Stimulated activated CD4-positive, alpha-beta T cell treated with anti-CD3 and anti-CD28 coated beads, Interleukin-4, amount 100 ng/mL, for 48 hours (primary cell): Measurements from ENCODE around the gene AP3D1.
A peak's percentile ranks its signal among the peaks of the same experiment; 100 is the strongest.
"Not testable (repeated sequence)": the region's sequence is repeated elsewhere in the genome, so short reads cannot be mapped to it uniquely, and the experiment has no call there.

Source experiments
- DNase-seq, 2 donors: peaks; one replicate each; pipeline ENCODE4 v3.0.0-alpha.2; 2020; ENCODE audit warnings: low read depth in 2 of 2

The AP3D1 gene

DNA sequence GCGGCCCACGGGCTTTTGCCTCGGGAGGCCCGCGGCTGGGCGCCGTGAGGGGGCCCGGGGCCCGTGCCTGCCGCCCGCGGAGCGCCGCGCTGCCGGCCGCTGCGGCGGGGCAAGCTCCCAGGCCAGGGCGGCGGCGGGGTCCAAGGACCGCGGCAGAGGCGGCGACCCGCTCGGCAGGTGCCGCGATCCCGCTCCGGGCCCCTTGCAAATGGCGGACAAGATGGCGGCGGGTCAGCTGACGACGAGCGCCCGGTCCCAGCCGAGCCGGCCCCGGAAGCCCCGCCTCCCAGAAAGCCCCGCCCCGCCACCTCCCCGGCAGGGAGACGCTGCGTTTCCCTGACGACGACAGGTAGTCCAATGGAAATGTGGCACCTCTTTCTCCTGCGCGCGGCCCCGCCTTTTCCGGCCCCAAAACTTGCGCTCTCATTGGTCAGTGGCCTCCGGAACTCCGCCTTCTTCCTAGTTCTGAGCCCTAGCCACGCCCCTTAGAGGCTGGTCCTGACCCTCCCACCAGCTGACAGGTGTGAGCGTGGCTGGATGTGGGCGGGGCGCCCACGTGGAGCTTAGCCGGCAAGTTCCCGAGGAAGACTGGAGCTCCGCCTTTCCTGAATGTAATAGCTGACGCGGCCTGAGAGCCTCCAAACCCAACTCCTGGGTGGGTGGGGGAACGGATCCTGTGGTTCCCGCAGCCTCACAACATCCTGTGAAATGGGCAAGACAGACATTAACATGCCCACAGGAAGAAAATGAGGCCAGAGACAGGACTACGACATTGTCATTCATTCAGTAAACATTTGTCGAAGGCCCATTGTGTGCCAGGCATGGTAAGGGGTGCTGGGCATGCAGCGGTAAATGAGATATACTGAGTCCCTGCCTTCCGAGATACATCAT, at the start of gene AP3D1:
AP3D1 (minus strand) TSS at position 228 of the 891 bp plus-strand sequence. CDS start 232 bp downstream, outside the sequence.
- DNase-seq = peak; percentile 100

DNA sequence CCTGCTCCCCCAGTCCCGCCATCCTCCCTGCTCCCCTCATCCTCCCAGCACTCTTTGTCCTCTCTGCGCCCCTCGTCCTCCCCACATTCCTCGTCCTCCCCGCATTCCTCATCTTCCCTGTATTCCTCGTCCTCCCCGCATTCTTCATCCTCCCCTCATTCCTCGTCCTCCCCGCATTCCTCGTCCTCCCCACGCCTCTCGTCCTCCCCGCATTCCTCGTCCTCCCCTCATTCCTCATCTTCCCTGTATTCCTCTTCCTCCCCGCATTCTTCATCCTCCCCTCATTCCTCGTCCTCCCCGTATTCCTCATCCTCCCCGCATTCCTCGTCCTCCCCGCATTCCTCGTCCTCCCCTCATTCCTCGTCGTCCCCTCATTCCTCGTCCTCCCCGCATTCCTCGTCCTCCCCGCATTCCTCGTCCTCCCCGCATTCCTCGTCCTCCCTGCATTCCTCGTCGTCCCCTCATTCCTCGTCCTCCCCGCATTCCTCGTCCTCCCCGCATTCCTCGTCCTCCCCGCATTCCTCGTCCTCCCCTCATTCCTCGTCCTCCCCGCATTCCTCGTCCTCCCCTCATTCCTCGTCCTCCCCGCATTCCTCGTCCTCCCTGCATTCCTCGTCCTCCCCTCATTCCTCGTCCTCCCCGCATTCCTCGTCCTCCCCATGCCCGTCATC, 49.4 kb upstream of the AP3D1 start:
- not testable (repeated sequence) for DNase-seq

DNA sequence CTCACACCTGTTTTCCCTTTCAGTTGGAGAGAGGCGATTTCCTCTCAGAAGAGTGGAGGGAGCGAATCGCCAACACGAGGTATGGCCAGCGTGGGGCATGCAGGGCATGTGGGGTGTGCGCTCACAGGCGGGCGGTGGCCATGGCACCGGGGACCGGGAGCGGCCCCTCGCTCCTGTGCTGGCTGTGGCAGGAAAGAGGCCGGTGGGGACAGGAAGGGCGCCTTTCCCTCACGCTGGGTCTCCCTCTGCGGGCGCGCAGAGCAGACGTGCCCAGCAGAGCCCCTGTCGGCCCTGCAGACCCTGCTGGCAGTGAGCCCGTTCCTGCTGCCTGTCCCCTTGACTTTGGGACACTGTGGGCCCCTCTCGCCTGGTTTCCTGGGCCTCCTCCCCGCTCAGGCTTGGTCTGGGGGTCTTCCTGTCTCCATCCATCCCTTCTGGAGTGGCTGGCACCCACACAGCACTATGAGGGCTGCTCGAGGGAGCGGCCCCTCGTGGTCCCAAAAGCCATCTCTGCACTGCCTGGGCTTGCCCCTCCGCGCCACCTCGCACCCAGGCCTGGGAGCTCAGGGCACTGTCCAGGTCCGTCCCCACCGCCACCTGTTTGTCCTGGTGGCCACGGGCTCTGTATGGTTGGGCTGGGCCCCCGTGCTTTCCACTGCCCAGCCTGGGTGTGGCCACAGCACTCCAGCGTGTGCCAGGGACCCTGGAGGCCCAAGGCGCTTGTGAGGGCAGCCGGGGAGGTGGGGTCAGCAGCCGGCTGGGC, 48.7 kb upstream of the AP3D1 start:
- DNase-seq = no peak

DNA sequence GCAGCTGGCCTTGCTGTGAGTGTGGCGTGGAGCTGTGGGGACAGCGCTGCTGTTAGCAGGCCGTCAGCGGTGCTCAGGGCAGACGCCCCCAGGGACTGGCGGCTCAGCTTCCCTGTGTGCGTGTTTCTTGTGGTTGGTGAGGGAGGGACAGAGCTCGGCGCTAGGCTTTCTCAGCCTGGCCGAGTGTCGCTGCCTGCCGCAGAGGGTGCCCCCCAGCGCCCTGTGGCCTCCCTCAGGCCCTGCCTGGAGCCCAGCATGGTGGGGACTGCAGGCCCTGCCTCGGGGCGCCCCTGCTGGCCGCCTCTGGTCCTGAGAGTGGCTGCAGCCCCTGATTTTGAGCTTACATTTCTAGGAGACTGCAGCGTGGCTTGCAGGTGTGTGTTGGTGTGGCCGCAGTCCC, 47.8 kb upstream of the AP3D1 start:
- no peak for DNase-seq

DNA sequence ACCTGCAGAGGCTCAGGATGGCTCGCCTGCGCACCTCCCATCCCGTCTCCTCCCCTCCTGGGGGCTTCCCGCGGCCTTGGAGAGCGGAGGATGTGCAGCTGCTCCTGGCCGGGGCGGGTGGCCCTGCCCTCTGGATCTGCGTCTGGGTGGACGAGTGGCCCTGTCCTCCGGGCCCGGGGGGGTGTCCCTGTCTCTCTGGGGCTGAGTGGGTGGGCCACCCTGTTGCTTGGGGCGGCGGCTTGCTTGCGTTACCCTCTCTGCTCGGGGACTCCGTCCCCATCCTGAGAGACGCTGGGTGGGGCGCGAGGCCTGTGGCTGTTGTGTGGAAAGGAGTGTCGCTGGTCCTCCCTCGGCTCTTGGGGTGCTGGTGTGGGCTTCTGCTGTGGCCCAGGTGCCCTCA, 47.0 kb upstream of the AP3D1 start:
- no peak for DNase-seq

DNA sequence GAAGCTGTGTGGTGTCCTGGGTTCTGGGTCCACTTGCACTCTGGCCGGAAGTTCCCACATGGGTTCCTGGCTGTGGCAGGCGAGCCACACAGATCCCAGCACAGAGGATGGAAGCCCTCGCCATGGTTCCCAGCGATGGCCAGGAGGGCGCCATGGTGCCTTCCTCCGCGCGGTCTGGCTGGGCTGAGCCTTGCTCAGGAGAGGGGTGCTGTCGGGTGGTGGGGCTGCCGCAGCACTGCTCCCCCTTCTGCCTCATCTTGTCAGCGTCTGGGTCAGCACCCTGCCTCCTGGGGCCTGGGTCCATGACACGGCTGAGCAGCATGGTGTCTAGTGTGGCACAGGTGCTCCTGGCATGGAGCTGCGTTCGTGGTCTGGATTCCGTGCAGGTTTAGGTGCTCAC, 45.9 kb upstream of the AP3D1 start:
- no peak for DNase-seq

DNA sequence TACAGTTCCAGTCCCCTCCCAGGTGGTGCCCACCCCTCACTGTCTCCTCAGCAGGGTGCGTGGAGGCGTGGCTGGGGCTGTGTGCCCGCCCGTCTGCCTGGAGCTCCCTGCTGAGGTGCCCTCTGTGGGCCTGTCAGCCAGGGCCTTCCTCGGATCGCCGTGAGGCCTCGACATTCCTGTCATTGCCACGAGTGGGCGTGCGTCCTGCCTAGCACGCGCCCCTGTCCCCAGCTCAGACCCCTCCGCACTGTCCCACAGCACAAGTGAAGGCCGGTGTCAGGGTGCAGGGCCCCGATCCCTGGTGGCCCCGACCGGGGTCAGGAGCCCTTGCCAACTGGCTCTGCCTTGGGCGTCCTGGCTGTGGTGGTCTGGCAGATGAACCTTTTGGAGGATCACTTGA, 44.5 kb upstream of the AP3D1 start:
- DNase-seq = no peak

DNA sequence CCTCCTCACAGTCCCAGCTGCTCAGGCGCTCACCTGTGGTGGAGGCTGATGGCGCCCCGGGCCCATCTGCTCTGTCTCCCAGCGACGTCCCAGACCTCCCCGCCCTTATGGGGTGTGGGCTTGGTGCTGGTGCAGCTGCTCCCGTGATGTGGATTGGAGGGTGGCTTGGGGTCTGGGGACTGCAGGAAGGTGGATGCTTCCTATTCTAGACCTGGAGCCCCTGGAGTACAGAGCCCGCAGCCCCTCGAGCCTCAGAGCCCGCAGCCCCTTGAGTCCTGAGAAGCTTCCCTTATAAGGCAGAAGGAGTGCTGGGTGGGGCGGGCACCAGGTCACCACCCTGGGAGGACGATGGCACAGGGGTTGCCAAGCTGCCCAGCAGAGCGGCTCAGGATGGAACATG, 44.0 kb upstream of the AP3D1 start:
- no peak for DNase-seq

DNA sequence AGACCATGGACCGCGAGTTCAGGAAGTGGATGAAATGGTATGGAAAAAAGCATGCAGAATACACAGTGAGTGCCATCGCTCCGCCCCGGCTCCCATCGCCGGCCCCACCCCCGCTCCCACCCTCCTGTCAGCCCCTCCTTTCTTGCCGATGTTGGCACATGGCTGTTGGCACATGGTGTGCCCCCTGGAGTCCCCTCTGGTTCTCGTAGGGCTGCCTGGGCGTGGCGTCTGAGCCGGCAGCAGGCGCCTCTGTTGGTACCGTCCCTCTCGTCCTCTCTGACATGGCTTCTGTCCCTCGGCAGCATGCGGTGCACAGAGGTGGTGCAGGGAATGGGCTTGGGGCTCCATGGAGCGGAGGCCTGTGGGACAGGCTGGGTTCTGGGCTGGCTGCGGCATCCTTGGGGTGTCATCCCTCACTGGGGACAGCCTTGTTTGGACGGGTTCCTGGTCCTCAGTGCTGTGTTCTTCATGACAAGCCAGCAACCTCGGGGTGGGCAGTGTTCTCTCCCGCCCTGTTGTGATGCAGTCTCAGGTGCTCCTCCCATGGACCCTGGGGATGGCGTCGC, 43.2 kb upstream of the AP3D1 start:
- DNase-seq = no peak

DNA sequence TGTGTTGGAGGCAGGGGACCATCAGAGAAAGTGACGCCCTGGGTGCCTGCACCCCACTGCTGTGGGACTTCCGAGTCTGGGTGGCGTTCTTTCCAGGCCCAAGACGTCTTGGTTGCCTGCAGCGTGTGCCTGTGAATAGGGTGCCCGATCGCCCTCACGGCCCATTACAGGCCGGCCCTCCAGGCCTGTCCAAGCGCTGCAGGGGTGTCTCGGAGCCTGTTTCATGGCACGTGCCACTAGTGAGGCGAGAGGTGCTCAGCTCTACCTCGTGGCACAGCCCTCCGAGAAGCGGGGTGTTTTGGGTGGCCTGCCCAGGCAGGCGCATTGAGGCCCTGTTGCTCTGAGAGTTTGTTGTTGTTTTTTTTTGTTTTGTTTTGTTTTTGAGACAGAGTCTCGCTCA, 42.4 kb upstream of the AP3D1 start:
- no peak for DNase-seq

DNA sequence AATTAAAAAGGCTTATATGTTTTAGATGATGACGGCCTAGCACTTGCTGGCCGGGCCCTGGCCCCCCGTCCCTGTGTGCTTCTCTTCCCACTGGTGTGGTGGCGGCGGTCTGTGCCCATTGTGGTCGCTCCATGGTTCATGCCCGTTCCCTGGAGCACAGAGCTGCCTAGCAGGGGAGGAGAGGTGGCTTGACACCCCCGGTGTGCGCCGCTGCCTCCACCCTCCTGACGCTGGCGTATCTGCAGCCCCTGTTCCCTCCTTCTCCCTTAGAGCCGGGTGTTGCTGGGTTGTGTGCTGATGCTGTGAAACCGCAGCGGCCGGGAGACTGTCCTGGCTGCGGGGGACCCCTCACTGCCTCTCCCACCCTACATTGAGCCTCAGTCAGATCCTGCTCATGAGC, 41.5 kb upstream of the AP3D1 start:
- no peak for DNase-seq

DNA sequence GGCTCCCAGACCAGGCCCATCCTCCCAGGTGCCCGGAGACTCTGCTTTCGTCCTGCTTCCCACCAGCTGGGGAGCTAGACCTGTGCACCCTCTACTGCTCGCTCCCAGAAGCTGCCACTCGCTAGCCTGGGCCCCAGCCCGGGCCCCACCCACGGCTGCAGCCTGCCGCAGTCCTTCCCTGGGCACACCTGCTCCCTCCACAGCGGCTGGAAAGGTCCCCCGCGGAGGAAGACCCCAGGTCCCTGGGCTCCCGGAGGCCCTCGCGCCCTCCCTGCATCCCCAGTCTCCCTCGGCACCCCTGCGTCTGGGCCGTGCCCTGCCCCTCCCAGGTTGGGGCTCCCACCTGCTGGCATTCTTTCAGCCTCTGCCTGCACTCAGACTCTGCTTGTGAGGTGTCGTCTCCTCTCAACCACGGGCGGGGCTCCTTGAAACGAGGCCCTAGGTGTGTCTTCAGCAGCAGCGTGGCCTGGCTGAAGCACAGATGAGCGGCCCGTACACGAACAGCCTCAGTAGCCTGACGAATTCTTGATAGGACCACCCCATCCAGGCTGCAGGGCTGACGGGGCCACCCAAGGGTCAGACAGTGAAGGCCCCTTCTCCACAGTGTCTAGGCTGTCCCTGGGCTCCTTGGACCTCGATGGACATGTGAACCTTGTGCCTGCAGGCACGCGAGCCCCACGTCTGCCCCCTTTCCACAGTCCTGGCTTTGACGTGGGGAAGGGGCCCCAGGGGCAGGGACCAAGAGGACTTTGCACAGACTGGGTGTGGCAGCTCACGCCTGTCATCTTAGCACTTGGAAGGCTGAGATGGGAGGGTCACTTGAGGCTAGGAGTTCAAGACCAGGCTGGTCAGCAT, 40.3 kb upstream of the AP3D1 start:
- no peak for DNase-seq

DNA sequence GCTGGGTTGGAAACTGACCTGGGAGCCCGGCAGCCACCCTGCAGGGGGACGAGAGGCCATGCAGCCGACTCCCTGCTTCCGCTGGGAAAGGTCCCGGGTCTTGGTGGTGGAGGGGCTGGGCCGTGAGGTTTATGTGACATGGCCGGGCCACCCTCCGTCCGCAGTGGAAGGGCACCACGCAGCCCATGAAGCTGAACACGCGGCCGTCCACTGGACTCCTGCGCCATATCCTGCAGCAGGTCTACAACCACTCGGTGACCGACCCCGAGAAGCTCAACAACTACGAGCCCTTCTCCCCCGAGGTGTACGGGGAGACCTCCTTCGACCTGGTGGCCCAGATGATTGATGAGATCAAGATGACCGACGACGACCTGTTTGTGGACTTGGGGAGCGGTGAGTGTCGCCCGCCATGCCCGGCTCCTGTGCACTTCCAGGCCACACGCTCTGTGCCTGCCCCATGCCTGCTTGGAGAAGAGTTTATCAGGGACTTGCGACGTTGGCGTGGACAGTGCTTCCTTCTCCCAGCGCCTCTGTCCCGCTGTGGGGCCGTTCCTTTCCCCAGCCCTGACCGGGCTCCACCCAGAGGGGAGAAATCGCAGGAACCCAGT, 39.6 kb upstream of the AP3D1 start:
- DNase-seq = no peak

DNA sequence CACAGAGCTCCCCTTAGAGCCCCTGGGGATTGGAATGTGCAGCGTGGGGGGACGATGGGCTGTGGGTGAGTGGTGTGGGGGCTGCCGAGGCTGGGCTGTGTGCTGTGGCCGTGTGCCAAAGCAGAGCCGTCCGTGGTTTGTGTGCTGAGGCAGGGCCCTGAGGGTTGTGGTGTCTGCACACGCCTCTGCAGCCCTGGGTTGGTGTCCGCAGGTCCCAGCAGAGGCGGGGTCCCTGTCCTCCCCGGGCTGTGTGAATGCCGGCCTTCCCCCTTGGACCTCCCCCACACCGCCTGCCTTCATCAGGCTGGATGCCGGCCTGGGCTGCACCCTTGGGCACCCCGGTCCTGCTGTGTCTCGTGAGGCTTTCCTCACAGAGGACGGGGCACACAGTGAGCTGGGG, 38.5 kb upstream of the AP3D1 start:
- no peak for DNase-seq

DNA sequence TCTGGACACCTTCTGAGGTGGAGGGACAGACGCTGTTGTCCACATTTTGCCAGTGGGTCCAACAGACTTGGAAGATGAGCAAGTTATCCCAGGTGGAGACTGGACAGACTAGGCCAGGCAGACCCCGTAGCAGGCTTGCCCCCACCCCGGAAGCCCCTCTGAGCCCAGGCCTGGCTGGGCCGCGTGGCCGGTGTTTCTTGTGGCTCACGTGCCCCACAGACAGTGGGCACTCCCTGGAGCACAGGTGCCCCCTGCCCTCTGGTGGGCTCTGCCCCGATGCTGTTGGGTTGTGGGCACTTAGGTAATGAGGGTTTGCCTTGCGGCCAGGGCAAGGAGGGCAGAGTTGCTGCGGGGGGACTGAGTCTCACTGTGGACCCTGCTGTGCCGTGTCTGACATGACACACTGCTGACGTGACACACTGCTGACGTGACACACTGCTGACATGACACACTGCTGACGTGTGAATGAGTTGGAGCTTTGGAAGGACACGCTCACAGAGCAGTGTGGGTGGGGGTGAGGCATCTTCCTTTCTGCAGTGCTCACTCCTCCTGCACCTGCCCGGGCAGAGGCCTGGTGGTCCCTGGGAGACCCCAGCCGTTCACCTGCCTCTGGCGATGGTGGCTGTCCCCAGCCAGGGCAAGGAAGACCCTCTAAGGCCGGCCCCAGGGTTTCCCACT, 37.5 kb upstream of the AP3D1 start:
- DNase-seq = peak in 1 of 2 donors; percentile 27

DNA sequence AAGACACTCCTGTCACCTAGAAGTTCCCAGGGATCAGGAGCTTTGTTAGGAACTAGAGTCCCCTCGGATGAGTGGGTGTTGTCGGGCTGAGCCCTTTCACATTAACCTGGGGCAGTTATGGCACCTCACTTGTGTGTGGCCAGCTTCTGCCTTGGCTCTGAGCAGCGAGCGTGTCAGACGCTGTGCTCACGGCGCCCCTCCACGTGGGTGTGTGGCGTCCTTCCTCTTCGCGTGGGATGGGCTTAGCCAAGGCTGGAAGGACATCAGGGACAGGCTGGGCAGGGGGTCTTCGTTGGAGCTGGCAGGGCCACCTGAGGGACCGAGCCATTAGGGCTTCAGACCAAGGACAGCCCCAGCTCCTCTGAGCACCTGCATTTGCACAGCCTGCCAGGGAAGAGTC, 35.8 kb upstream of the AP3D1 start:
- no peak for DNase-seq

DNA sequence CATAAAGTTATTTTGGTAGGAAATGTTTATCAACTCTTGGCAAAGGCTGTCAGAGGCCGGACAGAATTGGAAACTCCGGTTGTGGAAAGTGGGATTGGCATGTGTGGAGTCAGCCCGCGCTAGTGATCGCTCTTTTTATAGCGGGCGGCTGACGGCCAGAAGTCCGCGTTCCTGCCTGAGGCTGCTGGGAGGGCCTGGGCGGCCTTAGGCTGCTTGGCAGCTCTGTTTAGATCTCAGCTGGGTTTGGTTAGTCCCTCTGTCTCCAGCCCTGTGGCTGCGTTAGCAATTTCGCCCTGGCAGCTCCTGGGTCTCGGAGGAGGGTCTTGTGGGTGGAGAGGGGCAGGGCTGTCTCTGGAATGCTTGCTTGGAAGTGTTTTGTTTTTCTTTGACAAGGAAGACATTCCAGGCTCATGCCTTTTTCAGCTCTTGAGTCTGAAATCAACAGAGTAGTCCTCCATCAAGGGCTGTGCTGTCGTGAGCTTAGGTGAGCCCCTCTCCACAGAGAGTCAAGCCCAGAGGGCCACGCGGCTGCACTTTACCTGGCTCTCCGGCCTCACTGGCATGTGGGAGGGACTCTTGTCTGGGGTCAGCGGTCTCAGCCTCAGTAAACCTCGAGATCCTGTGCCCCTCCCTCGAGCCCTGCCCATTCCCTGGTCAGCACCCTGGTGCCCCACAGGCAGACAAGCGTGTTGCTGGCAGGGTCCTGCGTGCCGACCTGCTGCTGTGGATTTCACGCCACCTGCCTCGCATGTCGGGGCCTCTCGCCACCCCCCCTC, 34.9 kb upstream of the AP3D1 start:
- DNase-seq = no peak

DNA sequence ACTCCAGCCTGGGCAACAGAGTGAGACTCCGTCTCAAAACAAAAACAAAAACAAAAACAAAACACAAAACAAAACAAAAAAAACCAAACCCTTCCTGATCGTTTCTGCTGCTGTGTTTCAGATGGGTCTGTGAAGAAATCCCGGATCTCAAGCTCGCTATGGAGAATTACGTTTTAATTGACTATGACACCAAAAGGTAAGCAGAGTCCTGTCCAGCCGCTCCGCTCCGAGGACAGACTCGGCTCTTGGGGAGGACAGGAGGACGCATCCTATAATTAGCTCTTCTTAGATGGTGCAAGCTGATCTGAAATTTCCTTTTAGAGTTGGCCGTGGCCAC, 34.3 kb upstream of the AP3D1 start:
- DNase-seq = no peak

DNA sequence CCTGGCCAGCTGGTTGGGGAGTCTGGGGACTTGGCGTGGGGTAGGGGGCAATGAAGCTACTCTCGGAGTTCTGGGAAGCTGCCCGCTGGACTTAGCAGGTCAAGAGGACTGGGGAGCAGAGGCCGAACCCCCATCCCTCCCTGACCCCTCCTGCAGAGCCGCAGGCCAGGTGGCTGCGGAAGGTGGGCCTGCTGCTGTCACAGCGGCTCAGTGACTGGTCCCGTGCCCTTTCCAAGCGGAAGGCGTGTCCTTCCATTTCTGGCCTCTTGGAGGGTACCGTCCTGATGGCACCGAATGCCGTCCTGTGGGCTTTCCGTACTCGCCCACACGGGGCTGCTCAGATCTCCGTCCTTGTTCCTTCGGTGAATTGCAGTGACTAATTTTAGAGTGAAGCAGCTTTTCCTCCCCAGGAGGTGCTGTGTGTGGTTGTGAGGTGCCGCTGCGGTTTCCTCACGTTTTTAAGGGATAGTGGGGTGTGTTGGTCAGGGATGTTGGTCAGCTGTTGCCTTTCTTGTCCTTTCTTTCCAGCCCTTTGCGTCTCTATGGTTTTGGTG, 33.1 kb upstream of the AP3D1 start:
- no peak for DNase-seq
